ENCODE measurements around the gene POP4.
"Not testable (repeated sequence)": the region's sequence is repeated elsewhere in the genome, so short reads cannot be mapped to it uniquely, and the experiment has no call there.

DNA sequence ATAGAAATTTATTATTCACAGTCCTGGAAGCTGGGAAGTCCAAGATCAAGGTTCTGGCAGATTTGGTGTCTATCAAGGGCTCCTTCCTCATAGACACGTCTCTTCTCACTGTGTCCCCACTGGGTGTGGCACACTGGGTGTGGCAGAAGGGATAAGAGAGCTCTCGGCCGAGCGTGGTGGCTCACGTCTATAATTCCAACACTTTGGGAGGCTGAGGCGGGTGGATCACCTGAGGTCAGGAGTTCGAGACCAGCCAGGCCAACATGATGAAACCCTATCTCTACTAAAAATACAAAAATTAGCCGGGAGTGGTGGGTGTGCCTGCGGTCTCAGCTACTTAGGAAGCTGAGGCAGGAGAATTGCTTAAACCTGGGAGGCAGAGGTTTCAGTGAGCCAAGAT lies 20.7 kb downstream of the POP4 start:
- TF ChIP-seq, protein P1, sequence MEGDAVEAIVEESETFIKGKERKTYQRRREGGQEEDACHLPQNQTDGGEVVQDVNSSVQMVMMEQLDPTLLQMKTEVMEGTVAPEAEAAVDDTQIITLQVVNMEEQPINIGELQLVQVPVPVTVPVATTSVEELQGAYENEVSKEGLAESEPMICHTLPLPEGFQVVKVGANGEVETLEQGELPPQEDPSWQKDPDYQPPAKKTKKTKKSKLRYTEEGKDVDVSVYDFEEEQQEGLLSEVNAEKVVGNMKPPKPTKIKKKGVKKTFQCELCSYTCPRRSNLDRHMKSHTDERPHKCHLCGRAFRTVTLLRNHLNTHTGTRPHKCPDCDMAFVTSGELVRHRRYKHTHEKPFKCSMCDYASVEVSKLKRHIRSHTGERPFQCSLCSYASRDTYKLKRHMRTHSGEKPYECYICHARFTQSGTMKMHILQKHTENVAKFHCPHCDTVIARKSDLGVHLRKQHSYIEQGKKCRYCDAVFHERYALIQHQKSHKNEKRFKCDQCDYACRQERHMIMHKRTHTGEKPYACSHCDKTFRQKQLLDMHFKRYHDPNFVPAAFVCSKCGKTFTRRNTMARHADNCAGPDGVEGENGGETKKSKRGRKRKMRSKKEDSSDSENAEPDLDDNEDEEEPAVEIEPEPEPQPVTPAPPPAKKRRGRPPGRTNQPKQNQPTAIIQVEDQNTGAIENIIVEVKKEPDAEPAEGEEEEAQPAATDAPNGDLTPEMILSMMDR (IDR thresholded peaks at IDR 0.05) = not testable (repeated sequence)
- TF ChIP-seq POLR2AphosphoS5 (IDR thresholded peaks at IDR 0.05; ENCODE audit: insufficient read depth in 1 of 2, low read depth in 1 of 2); POLR2A (IDR thresholded peaks at IDR 0.05): not testable (repeated sequence)
